GM18499 (cell line): Measurements from ENCODE around the gene ZIK1.

Experiments used
- ATAC-seq: cut with Tn5 transposase; IDR thresholded peaks from one replicate; pipeline ENCODE4 v1.9.1; 2021; ENCODE audit warnings: moderate number of reproducible peaks; ENCODE audit not compliant: insufficient read depth, unreplicated experiment

The ZIK1 gene

DNA sequence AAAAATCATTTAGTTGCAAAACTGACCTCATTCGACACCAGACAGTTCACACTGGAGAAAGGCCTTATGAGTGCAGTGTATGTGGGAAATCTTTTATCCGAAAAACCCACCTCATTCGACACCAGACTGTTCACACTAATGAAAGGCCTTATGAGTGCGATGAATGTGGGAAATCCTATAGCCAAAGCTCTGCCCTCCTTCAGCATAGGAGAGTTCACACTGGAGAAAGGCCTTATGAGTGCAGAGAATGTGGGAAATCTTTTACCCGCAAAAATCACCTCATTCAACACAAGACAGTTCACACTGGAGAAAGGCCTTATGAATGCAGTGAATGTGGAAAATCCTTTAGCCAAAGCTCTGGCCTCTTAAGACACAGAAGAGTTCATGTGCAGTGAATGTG lies 23.0 kb downstream of the ZIK1 start:
- ATAC-seq, result no peak

GRCh38 chr19:57611113-57611512 lies 27.2 kb downstream of the ZIK1 start:
- no peak for ATAC-seq

DNA sequence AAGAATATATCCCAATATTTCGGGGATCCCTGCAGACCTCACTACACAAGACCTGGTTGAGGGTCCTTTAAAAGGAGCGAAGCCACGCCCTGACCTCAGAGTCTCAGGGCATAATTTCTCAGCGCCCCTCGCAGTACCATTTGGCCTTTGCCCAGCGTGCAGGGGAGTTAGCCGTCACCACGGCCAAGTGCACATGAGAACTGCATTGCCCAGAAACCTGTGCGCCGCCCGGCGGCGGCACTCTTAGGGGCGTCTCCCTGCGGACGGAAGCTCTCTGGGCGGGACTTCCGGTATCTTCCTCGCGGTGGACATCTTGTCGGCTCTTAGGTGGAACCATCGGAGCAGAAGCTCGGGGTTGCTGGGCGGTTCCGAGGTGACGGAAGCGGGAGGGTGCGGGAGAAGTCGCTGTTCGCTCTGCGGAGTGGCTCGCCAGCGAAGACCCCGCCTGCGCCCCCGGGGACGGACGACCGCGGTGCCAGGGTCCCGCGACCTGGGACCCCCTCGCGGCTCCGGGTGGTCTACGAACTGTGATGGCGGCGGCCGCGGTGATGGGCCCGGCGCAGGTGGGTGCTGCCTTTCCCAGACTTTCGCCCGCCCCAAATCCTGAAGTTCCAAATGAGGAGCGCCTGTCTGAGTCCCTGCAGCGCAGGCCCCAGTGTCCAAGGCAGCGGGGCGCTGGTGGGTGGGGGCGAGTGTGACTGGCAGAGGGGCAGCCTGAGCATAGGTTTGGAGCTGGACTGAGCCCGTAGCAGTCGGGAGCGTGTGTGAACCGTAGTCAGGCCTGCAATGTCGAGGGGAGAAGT lies 30.2 kb downstream of the ZIK1 start, which contains the start of gene ZNF134:
Gene ZNF134 (plus strand): TSS at position 302 of the 803 bp plus-strand sequence. CDS start 5,227 bp downstream, outside the sequence.
- ATAC-seq, result no peak

GRCh38 chr19:57615346-57615745 lies 31.4 kb downstream of the ZIK1 start:
- no peak for ATAC-seq

- no peak for ATAC-seq
These were observed 36.9 kb downstream of the ZIK1 start for GRCh38 chr19:57620673-57621348.

GRCh38 chr19:57623091-57623490 lies 39.1 kb downstream of the ZIK1 start:
- ATAC-seq, result no peak

- ATAC-seq, result peak; percentile 92
These were observed 49.3 kb downstream of the ZIK1 start, which contains the start of gene ZNF211 for GRCh38 chr19:57632987-57633831. Gene ZNF211 (plus strand): TSS chr19:57633168. CDS start chr19:57633347, 179 bp downstream.

DNA sequence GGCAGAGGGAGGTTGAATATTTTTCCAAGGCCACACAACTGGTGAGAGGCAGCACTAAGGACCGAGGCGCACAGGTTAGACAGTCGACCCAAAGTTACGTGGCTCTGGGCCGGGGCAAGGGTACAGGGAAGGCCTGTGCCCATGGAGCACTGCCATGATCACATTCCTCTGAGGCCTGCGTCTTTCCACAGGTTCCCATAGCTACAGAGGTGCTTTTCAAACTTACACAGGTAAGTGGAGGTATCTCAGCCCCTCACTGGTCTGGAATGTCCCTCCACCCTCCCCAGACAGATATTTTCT lies 49.8 kb downstream of the ZIK1 start:
- ATAC-seq, result no peak

GRCh38 chr19:57637379-57637778 lies 53.4 kb downstream of the ZIK1 start:
- ATAC-seq, result no peak

DNA sequence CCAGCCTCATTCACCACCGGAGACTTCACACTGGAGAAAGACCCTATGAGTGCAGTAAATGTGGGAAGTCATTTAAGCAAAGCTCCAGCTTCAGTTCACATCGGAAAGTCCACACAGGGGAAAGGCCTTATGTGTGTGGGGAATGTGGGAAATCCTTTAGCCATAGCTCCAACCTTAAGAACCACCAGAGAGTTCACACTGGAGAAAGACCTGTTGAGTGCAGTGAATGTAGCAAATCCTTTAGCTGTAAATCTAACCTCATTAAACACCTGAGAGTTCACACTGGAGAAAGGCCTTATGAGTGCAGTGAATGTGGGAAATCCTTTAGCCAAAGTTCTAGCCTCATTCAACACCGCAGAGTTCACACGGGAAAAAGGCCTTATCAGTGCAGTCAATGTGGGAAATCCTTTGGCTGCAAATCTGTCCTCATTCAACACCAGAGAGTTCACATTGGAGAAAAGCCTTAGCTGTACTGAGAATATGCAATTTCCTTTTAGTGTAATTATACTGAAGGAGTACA lies 57.8 kb downstream of the ZIK1 start:
- no peak for ATAC-seq

- ATAC-seq, result no peak
These were observed 58.6 kb downstream of the ZIK1 start for GRCh38 chr19:57642396-57643046.
